ENCODE results near the gene ZNF860.

GRCh38 chr3:32021748-32022147 lies 40.2 kb downstream of the ZNF860 start:
- no peak for TF ChIP-seq POLR2A (IDR thresholded peaks at IDR 0.05)
- TF ChIP-seq CTCF (IDR thresholded peaks at IDR 0.05) = no peak
- TF ChIP-seq POLR2AphosphoS5 (IDR thresholded peaks at IDR 0.05; ENCODE audit: insufficient read depth in 1 of 2, low read depth in 1 of 2) = no peak
